Measurements from ENCODE around the gene GEMIN8.
A peak's percentile ranks its signal among the peaks of the same experiment; 100 is the strongest.

GEMIN8 gene

DNA sequence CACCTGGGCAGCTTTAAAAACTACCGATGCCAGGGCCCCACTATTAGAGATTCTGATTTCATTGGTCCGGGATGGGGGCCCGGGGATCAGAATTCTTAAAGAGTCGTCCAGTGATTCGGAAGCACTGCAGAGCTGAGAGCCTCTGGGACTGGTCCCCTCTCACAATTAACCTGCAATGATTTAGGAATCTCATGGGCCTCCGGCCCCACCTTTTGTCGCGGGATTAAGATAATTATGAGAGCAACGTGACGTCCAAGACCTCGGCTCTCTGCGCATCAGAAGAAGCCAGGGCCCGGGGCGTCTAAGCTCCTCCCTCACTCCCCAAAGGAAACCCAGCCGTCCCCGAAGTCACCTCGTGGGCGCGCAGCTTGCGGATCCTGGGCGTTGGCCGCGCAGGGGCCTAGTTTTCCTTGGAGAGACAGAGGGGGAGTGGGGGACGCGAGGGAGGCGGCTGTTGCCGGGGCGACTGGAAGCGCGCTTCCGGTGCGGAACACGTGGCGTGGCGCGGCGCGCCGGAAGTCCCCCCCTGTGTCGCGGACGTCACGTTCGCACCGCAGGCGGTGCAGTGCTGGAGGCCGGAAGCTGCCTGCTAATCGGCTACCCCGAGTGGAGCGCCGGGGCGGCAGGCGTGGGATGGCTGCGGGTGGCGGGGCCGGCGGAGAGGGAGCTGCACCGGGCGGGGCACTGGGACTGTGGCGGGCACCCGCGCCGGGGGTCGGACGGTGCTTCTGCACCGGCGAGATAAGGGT lies at the start of gene GEMIN8:
Gene GEMIN8 (minus strand): TSS at position 468 of the 749 bp plus-strand sequence. CDS start 8,414 bp downstream, outside the sequence.
- DNase-seq, result peak; percentile 38 to 39

DNA sequence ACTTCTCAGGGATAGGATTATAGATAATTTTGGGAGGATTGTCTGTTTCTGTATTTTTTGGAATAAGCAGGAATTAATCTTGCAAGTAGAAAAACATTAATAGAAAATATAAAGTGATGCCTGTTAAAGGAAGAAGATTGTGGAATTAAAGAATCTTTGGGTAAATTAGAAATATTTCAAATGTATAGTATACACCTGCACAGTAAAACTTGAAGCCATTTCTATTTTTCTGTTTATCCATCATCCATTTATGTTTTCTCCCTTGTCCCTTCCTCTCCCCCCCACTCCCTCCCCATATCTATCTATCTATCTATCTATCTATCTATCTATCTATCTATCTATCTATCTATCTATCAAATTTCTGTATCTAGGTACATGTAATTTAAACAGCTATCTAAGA lies 46.9 kb upstream of the GEMIN8 start:
- no peak for DNase-seq

- no peak for DNase-seq
Observed at GRCh38 chrX:14073556-14073955, 43.9 kb upstream of the GEMIN8 start.

DNA sequence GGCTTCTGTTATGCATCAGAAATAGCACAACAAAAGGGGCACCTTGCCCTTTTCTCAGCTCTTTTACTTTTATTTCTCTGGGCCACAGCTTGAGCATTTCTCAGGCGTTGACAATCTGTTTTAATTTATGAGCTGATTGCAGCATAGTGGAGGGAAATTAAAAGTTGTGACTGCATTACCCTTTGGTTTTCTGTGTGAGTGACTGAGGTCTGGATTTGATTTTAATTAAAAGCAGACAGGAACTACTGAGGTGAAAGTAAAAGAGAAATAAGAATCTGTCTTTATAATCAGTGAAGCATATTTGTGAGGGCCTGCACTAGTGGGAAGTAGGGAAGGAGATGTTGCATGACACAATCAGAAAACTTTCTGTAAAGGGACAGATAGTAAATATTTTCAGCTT lies 43.4 kb upstream of the GEMIN8 start:
- no peak for DNase-seq

DNA sequence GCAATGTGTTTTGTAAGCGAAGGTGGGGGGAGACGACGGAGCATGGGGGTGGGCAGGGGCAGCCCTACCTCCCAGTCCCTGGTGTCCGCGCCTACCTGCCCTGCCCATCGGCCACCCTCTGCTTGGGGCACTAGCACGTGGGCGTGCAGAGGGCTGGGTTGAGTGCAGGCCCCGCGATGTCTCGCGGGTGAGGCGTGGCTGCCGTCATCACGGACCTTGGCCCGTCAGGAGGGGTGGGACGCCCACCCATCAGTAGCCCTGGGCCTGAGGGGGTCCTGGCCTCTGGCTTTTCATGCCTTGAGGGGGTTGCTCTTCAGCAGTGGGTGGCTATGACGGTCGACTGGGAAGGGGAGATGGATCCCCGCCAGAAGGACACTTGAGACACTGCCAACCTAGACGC lies 36.1 kb upstream of the GEMIN8 start:
- no peak for DNase-seq

GRCh38 chrX:14064626-14065432 lies 35.1 kb upstream of the GEMIN8 start:
- no peak for DNase-seq

GRCh38 chrX:14062524-14062923 lies 32.8 kb upstream of the GEMIN8 start:
- DNase-seq, result no peak

DNA sequence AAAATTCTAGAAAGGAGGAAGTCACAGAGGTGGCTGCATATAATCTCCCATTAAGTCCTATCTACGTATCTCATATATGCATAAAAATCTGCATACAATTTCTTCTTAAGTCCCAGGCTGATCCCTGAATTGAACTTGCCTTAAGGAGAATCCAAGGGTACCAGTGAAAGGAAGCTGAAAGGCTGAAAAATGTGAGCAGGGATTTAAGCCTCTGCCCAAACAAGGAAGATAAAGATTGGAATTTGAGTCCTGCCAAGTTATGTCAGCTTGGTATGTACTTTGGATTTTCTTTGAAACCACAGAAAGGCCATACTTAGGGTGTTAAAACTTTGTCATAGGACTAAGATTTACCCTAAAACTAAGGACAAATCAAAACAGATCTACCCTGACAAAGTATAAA lies 26.5 kb upstream of the GEMIN8 start:
- no peak for DNase-seq

DNA sequence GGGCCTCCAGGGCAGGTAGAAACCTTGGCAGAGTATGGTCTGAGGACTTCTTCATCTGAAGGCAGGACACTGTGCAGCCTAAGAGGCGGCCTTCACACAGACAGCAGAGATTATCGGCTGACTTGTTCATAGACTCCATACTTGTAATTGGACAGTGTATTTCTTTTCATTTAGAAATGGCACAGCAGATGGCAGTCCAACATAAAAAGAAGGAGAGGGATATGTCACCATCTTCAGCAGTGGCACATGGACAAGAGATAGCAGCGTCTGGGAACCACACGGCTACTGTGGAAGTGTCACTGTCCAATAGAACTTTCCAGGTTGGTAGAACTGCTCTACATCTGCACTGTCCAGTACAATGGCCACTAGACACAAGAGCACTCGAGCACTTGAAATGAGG lies 21.7 kb upstream of the GEMIN8 start:
- no peak for DNase-seq

DNA sequence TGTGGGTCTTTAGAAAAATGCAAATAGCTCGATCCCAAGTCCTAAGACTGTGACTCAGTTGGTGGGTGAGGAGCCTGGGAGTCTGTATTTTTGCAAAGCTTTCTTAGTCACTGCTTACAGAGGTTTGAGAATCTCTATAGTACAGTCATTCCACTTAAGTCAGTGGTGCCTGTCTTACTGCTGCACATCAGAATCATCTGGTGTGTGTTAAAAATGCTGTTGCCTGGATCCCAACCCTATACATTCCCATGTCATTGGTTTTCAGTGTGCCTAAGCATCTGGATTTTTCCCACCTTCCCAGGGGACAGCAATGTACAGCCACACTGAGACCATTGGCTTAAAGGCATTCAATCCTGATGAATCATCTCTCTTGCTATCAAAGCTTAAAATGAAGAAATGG lies 21.0 kb upstream of the GEMIN8 start:
- no peak for DNase-seq

- DNase-seq, result no peak
Observed at GRCh38 chrX:14043209-14043608, 13.5 kb upstream of the GEMIN8 start.

DNA sequence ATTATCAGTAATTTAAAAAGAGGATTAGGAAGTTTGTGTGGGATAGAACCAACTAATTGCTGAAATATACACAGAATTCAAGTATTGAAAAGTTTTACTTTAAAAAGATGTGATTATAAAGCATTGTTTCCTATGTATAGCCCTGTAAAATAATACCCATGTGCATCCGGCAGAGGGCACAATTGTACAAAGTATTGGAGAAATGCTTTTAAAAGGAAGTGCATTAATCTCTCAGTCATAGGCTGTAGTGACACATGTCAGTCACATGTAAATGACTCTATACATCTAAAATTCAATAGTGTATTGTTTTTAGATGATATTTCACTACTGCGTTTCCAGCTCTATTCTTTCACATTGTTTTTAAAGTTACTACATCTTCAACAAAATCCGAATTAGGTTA lies 9.7 kb upstream of the GEMIN8 start:
- DNase-seq, result no peak

GRCh38 chrX:14038375-14039085 lies 8.8 kb upstream of the GEMIN8 start:
- DNase-seq, result no peak

DNA sequence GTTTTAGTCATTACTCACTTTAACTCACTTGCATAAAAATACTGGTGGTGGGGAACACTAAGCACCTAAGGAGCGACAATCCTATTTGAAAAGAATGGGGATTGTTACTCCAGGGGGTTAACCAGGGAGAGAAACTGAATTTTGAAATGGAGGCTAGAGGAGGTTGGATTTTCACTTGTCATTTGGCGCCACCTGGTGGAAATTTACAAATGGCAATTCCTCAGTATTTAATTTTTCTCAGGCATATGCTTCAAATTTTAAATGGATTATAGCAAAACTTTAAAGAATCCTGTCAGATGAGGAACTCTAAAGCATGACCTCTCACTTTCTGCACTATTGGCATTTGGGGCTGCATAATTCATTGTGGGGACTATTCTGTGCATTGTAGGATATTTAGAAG lies 2.7 kb upstream of the GEMIN8 start:
- peak in 1 of 2 donors; percentile 54 for DNase-seq

DNA sequence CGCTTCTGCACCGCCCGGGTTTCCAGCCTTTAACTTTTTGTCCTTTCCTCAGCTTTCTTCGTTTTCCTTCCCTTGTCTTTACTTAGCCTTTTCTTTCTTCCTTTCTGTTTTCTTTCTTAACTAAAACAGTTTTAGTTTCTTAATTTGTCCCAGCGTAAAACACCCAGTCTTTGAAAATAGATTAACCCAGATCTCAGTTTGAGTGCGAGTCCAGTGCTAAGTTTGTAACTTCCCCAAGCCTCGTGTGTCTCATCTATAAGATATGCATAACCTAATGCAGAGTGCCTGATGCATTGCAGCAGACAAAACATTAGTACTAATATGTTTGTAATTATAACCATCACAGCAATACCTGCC lies 460 bp upstream of the GEMIN8 start:
- DNase-seq, result no peak

DNA sequence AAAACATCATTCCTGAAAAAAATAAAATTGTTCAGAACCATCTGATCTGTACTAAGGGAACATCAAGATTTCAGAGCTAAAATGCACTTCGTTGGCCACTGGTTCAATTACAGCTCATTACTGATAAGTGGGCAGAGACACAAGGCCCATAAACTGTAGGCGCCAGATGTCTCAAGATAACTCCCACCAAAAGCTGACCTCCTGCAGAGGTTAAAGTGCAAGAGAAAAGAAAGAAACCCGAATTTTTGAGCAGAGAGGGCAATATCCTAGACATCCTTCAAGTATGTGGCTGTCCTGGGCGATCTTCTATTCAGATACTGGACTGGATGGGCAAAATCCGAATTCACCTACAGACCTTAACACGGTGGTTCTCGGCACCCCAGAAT lies 660 bp downstream of the GEMIN8 start:
- no peak for DNase-seq

GRCh38 chrX:14028473-14028872 lies 1.2 kb downstream of the GEMIN8 start:
- DNase-seq, result no peak

DNA sequence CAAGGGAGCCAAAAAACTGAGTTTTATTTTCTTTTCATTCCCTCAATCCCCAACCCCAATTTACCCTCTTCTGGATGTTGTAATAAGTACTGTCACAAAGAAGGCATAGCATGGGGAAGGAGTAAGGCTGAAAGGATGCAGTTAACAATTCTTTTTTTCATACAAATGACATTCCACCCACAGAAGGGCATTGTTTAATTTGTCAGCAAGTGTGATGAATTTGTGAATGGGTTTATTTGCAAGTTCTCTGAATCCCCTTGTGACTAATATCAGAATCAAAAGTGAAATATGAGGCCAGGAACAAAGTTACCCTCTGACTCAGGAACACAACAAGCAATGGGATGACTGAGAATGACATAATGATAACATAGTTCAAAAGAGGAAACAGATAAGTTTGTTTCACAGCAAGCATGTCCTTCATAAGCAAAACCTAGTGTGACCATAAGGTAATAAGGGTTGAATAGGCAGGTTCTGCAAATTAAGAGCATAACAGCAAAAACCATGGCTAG lies 2.1 kb downstream of the GEMIN8 start:
- peak in 1 of 2 donors; percentile 54 for DNase-seq

DNA sequence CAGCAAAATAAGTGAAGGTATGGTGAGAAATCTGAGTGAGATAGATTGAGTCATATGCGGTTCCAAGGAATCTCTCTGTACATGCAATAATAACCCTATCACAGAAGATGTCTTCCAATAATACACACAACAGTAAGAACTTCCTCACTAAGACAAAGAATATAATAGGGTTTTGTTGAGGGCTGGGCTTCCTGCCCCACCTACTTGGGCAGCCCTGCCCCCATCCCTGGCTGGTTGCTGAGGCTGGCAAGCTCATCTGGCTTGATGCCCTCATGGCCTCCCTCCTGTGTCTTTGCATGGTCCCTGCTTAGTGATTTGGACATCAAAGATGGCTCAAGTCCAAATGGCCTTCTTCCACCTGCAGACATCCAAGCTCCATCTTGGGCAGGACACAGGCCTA lies 2.7 kb downstream of the GEMIN8 start:
- no peak for DNase-seq

- no peak for DNase-seq
Observed at GRCh38 chrX:14026121-14026520, 3.6 kb downstream of the GEMIN8 start.

DNA sequence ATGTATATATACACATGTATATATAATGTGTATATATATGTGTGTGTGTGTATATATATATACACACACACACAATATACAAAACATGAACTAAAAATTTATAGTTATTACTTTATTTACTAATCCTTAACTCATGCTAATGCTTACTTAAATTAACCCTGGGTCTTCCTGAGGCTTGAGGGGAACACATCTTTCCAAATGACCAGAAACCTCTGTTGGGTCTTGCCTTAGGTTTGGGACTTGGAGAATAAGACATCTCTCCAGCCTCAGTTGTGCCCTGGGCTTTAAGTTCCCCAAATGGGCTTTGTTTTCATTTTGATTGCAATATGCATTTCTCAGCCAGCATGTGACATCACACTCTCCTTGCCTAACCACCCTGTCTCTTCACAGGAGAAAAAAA lies 7.7 kb downstream of the GEMIN8 start:
- DNase-seq, result no peak

DNA sequence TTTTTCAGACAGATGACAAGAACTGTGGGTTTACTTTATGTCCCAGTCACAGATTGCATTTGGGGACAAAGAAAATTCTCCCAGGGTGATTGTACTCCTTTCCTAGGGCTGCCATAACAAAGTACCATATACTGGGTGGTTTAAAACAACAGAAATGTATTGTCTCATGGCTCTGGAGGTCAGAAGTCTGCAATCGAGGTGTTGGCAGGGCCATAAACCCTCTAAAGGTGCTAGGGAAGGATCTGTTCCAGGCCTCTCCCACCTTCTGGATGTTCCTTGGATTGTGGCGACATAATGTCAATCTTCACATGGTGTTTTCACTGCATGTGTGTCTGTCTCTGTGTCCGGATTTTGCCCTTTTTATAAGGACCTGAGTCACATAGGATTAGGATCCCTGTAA lies 12.3 kb downstream of the GEMIN8 start:
- no peak for DNase-seq

- DNase-seq, result no peak
Observed at GRCh38 chrX:14015941-14016340, 13.8 kb downstream of the GEMIN8 start.

DNA sequence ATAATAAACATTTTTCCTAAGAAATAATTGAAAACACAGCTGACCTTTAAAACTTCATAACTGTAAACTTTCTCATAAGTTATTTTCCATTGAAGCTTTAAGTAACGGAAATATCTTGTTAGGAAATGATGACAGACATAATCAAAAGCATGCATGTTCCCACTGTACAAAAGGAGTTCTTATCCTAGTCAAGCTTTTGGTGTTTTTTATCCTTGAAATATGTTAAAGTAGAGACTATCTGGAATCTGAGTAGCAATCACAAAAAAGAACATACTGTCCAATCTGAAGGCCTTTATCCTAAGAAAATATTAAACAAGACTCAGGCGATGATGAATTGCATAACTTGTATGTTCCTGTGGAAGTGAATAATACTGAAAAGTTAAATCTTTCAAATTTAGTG lies 14.4 kb downstream of the GEMIN8 start:
- DNase-seq, result no peak
